BLaER1 (cell line): ENCODE measurements around the gene MMRN2.
A peak's percentile ranks its signal among the peaks of the same experiment; 100 is the strongest.

Experiments
- H3K27ac ChIP-seq: shearing (Covaris generic); formaldehyde crosslinking; 2 replicates; pipeline ENCODE4 v1.8.1; 2022
- H3K27me3 ChIP-seq: shearing (Covaris generic); formaldehyde crosslinking; 2 replicates; pipeline ENCODE4 v1.8.1; 2022
- H3K36me3 ChIP-seq: shearing (Covaris generic); formaldehyde crosslinking; 2 replicates; pipeline ENCODE4 v1.8.1; 2022
- H3K4me1 ChIP-seq: shearing (Covaris generic); formaldehyde crosslinking; 2 replicates; pipeline ENCODE4 v1.8.1; 2022
- H3K4me2 ChIP-seq: shearing (Covaris generic); formaldehyde crosslinking; 2 replicates; pipeline ENCODE4 v1.8.1; 2022
- H3K4me3 ChIP-seq: shearing (Covaris generic); formaldehyde crosslinking; 2 replicates; pipeline ENCODE4 v1.8.1; 2022
- H3K9ac ChIP-seq: shearing (Covaris generic); formaldehyde crosslinking; 2 replicates; pipeline ENCODE4 v1.8.1; 2022
- H3K9me3 ChIP-seq: shearing (Covaris generic); formaldehyde crosslinking; 2 replicates; pipeline ENCODE4 v1.8.1; 2022
- H4K20me1 ChIP-seq: shearing (Covaris generic); formaldehyde crosslinking; 2 replicates; pipeline ENCODE4 v1.8.1; 2022
- Cebpa-rat ChIP-seq: shearing (Covaris generic); IDR thresholded peaks from 2 replicates; pipeline ENCODE4 v1.8.1; 2022

MMRN2 gene

DNA sequence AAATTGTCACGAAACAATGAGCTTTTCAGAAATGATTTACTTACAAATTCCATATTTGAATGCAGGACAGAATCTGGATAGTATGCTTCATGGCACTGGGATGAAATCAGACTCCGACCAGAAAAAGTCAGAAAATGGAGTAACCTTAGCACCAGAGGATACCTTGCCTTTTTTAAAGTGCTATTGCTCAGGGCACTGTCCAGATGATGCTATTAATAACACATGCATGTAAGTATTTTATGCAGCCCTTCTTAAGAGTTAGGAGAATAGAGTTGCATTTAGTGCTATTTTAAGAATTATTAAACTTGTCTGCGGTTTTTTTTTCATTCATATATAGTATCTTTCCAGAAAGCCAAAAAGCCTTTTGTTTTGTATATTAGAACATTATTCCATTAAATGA, 67.4 kb downstream of the MMRN2 start:
- H3K36me3 ChIP-seq, result no peaks in the 10 kb centered on the region

GRCh38 chr10:86888585-86889381, 68.6 kb downstream of the MMRN2 start:
- H3K9ac ChIP-seq, result no peak overlapping the region
- TF ChIP-seq Cebpa-rat, result no peak
- no peak overlapping the region for H3K27ac ChIP-seq
- no peaks in the 10 kb centered on the region for H3K9me3 ChIP-seq
- no peaks in the 10 kb centered on the region for H3K36me3 ChIP-seq
- H3K4me2 ChIP-seq, result peak overlapping the region; percentile 43
- H4K20me1 ChIP-seq, result no peaks in the 10 kb centered on the region
- H3K27me3 ChIP-seq, result no peaks in the 10 kb centered on the region
- peaks cover 13% of the 10 kb centered on the region for H3K4me1 ChIP-seq
- H3K4me3 ChIP-seq, result no peak overlapping the region

More for the DNA sequence above, 67.4 kb downstream of the MMRN2 start:
- no peaks in the 10 kb centered on the region for H3K9me3 ChIP-seq
- H3K4me1 ChIP-seq, result peaks cover 13% of the 10 kb centered on the region
- TF ChIP-seq Cebpa-rat, result no peak
- no peaks in the 10 kb centered on the region for H3K27me3 ChIP-seq
- H3K4me2 ChIP-seq, result no peak overlapping the region
- no peak overlapping the region for H3K27ac ChIP-seq
- no peak overlapping the region for H3K9ac ChIP-seq
- no peaks in the 10 kb centered on the region for H4K20me1 ChIP-seq
- H3K4me3 ChIP-seq, result no peak overlapping the region
